Activated CD8-positive, alpha-beta T cell treated with anti-CD3 and anti-CD28 coated beads for 36 hours (primary cell): Measurements from ENCODE around the gene NRIP2. TPM values are rescaled to one million over a fixed set of nuclear protein-coding genes. Genes with fewer than 3 reads are reported as not detected.

Experiments used
- ATAC-seq: fragments of 200-7000 bp; cut with Tn5 transposase; one replicate; pipeline ENCODE4 v1.10.0; 2021; ENCODE audit warnings: mild to moderate bottlenecking, moderate library complexity
- CTCF ChIA-PET: fragments of 350-600 bp; sonication (Branson Sonifier 250); formaldehyde crosslinking; loops from one replicate; lab custom pipeline; 2021; ENCODE audit warnings: antibody characterized with exemption; lab: Charles Lee
- POLR2A ChIA-PET: fragments of 350-600 bp; sonication (Branson Sonifier 250); formaldehyde crosslinking; loops from one replicate; lab custom pipeline; 2021; ENCODE audit warnings: antibody characterized with exemption; lab: Charles Lee
- DNase-seq: peaks from one replicate; pipeline ENCODE4 v3.0.0-alpha.2; 2020
- H3K27ac Mint-ChIP-seq: one replicate; pipeline ENCODE4 v1.8.0; 2021; ENCODE audit warnings: mild to moderate bottlenecking, mixed read lengths
- H3K27me3 Mint-ChIP-seq: one replicate; pipeline ENCODE4 v1.8.0; 2021; ENCODE audit warnings: mixed read lengths
- H3K36me3 Mint-ChIP-seq: one replicate; pipeline ENCODE4 v1.8.0; 2021; ENCODE audit warnings: low read depth, mixed read lengths
- H3K4me1 Mint-ChIP-seq: one replicate; pipeline ENCODE4 v1.8.0; 2021; ENCODE audit warnings: low read depth, mixed read lengths
- H3K4me3 Mint-ChIP-seq: one replicate; pipeline ENCODE4 v1.8.0; 2021; ENCODE audit warnings: mild to moderate bottlenecking, moderate library complexity, mixed read lengths
- H3K9me3 Mint-ChIP-seq: one replicate; pipeline ENCODE4 v1.8.0; 2021; ENCODE audit warnings: mixed read lengths
- intact Hi-C: fragments of 100-400 bp; cut with micrococcal nuclease; formaldehyde crosslinking; loops from one replicate; pipeline ENCODE4 v1.10.0; 2022
- total RNA-seq, 2 experiments: library from RNA; stranded (reverse); gene quantifications; one replicate each; pipeline ENCODE4 v1.2.3, GENCODE V29; 2021
- TF ChIP-seq, protein P1 (sequence below): fragments of 200-600 bp; IDR thresholded peaks from one replicate; pipeline ENCODE4 v1.8.0; 2022; ENCODE audit warnings: antibody characterized with exemption, mild to moderate bottlenecking

NRIP2 gene
- total RNA-seq, 2 experiments from 2014 or later, result not detected

DNA sequence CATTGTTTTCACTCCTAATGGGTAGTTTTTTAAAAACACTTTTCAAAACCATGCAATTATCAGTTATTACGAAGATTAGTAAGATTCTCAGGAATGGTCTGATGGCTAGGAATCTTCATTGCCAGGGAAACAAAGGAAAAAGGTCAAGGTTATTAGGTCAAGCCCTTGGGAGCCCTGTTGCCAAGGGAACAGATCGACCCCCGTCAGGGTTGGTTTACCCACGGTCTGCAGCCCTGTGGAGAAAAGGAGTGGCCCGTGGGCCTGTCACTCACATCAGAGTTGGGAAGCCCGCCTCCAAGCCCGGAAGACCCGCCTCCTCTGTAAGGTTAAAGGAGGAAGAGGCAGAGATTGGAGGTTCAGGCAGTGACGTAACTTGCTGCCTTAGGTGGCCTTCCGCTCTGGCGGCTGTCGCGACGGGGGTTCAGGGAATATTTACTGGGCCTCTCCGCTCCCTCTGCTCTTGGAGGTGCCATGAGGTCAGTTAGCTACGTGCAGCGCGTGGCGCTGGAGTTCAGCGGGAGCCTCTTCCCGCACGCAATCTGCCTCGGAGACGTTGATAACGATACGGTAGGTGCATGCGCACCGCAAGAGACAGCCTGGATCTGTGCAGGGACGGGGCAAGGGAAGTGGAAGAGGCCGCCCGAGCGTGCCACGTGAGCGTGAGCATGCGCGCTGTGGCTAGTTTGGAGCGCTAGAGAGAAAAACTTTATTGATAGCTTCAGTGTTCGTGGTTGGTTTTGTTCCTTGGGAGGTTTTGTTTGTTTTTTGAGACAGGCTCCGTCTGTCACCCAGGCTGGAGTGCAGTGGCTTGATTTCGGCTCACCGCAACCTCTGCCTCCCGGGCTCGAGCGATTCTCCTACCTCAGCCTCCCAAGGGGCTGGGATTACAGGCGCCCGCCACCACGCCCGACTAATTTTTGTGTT, 22.3 kb downstream of the NRIP2 start, which contains the start of gene ITFG2:
Gene ITFG2 (plus strand): TSS at position 379 of the 924 bp plus-strand sequence. CDS start 93 bp downstream, at position 472.
- ChIA-PET CTCF (interaction anchor here (0.9 to 3.3 kb wide), 5 partner anchors 12 to 130 kb away, joined by 3 to 21 read pairs (median 10); partner anchors contain the start of gene FKBP4), POLR2A (interaction anchor here (0.6 to 4.9 kb wide), 7 partner anchors 12 to 898 kb away, joined by 3 to 27 read pairs (median 3); partner anchors contain the start of genes FKBP4, FOXM1 and RHNO1)
- Mint-ChIP-seq H3K27ac (peak within 1 kb of the TSS; percentile 98), H3K9me3 (peaks cover 1% of the 10 kb centered on the region), H3K36me3 (peaks cover 27% of the 10 kb centered on the region), H3K4me1 (peaks cover 34% of the 10 kb centered on the region), H3K4me3 (peak within 1 kb of the TSS; percentile 93), H3K27me3 (no peaks in the 10 kb centered on the region)
- TF ChIP-seq, protein P1, sequence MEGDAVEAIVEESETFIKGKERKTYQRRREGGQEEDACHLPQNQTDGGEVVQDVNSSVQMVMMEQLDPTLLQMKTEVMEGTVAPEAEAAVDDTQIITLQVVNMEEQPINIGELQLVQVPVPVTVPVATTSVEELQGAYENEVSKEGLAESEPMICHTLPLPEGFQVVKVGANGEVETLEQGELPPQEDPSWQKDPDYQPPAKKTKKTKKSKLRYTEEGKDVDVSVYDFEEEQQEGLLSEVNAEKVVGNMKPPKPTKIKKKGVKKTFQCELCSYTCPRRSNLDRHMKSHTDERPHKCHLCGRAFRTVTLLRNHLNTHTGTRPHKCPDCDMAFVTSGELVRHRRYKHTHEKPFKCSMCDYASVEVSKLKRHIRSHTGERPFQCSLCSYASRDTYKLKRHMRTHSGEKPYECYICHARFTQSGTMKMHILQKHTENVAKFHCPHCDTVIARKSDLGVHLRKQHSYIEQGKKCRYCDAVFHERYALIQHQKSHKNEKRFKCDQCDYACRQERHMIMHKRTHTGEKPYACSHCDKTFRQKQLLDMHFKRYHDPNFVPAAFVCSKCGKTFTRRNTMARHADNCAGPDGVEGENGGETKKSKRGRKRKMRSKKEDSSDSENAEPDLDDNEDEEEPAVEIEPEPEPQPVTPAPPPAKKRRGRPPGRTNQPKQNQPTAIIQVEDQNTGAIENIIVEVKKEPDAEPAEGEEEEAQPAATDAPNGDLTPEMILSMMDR, result no peak
- peak; percentile 99 for DNase-seq
- intact Hi-C loops, result no loop called here
- peak; percentile 94 for ATAC-seq

DNA sequence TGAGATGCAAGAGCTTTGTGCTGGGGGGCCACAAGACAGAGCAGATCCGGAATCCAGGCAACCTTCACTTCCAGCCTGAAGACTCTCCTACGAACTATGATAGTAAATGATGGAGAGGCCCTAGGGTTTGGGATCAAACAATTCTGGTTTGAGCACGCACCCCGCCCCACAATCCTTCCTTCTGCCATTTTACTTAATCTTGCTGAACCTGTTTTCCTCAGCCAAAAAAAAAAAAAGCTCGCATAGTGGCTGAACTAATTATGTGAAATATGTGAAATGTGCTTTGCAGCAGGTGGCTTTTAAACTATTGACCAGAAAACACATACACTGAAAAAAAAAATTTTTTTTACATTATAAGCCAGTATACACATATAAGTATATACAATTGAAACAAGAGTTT, 23.0 kb downstream of the NRIP2 start:
- intact Hi-C loops, result no loop called here
- TF ChIP-seq, protein P1, result no peak
- Mint-ChIP-seq H3K27me3 (no peaks in the 10 kb centered on the region), H3K36me3 (peaks cover 26% of the 10 kb centered on the region), H3K4me3 (peak overlapping the region; percentile 93), H3K4me1 (peaks cover 28% of the 10 kb centered on the region), H3K9me3 (peaks cover 1% of the 10 kb centered on the region), H3K27ac (peak overlapping the region; percentile 98)
- ChIA-PET CTCF (no interaction called here), POLR2A (interaction anchor here (0.6 to 4.9 kb wide), 3 partner anchors 11 to 897 kb away, joined by 3 to 27 read pairs (median 3); partner anchors contain the start of gene FKBP4)
- no peak for ATAC-seq
- no peak for DNase-seq

DNA sequence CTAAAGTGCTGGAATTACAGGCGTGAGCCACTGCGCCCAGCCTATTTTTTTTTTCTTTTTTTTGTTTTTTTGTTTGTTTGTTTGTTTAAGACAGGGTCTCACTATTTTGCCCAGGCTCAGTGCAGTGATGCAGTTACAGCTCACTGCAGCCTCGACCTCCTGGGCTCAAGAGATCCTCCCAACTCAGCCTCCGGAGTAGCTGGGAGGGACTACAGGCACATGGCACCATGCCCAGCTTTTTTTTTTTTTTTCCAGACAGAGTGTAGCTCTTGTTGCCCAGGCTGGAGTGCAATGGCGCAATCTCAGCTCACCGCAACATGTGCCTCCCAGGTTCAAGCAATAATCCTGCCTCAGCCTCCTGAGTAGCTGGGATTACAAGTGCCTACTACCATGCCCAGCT, 28.1 kb downstream of the NRIP2 start:
- ATAC-seq (no peak), DNase-seq (no peak)
- ChIA-PET POLR2A (no interaction called here), CTCF (no interaction called here)
- H3K4me1 Mint-ChIP-seq, result peaks cover 3% of the 10 kb centered on the region
- no peak overlapping the region for H3K4me3 Mint-ChIP-seq
- no peaks in the 10 kb centered on the region for H3K9me3 Mint-ChIP-seq
- H3K36me3 Mint-ChIP-seq, result peaks cover 40% of the 10 kb centered on the region
- H3K27me3 Mint-ChIP-seq, result no peaks in the 10 kb centered on the region
- intact Hi-C loops, result no loop called here
- TF ChIP-seq, protein P1, result no peak
- H3K27ac Mint-ChIP-seq, result no peak overlapping the region

DNA sequence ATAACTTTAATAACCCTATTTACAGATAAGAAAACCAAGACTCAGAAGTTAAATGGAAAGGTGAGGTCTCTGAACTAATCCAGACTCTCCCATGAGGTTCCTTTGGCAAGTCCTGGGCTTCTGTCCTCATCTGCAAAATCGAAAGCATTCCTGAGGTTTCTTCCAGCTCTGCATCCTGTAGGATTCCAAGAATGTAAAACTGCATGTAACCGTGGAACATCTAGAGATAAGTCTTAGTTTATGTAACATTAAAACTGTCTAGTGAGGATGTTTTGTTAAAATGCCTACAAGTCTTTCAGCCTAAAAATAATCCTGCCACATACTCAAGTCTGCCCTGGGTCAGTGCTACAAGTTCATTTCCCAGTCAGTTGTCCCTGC, 29.7 kb downstream of the NRIP2 start:
- CTCF ChIA-PET, result interaction anchor here (0.9 to 1.0 kb wide), 2 partner anchors 9 to 57 kb away, joined by 3 read pairs; no protein-coding TSS in a partner anchor
- H3K27me3 Mint-ChIP-seq, result no peaks in the 10 kb centered on the region
- POLR2A ChIA-PET, result interaction anchor here (0.7 to 2.4 kb wide), 2 partner anchors 10 to 45 kb away, joined by 3 to 16 read pairs; partner anchors contain the start of gene FKBP4
- no peak for ATAC-seq
- peaks cover 3% of the 10 kb centered on the region for H3K4me1 Mint-ChIP-seq
- H3K36me3 Mint-ChIP-seq, result peaks cover 52% of the 10 kb centered on the region
- H3K4me3 Mint-ChIP-seq, result no peak overlapping the region
- H3K9me3 Mint-ChIP-seq, result no peaks in the 10 kb centered on the region
- no peak for DNase-seq
- H3K27ac Mint-ChIP-seq, result peak overlapping the region; percentile 55
- TF ChIP-seq, protein P1, result no peak
- intact Hi-C loops, result no loop called here
